Measurements from ENCODE around the gene RBM18.
A peak's percentile ranks its signal among the peaks of the same experiment; 100 is the strongest.

The RBM18 gene

GRCh38 chr9:122264360-122265148 lies at the start of gene RBM18, which contains the start of gene MRRF:
TSS of gene RBM18 (minus strand) at chr9:122264840. CDS start at chr9:122261492, 3,348 bp downstream.
TSS of gene MRRF (plus strand) at chr9:122264882. CDS start at chr9:122270892, 6,010 bp downstream.
- DNase-seq: peak; percentile 86

GRCh38 chr9:122314165-122314564 lies 49.5 kb upstream of the RBM18 start:
- no peak for DNase-seq

- DNase-seq: no peak
These were observed 45.2 kb upstream of the RBM18 start for GRCh38 chr9:122309861-122310260.

GRCh38 chr9:122307925-122308324 lies 43.3 kb upstream of the RBM18 start:
- no peak for DNase-seq

- DNase-seq: no peak
These were observed 42.4 kb upstream of the RBM18 start for GRCh38 chr9:122307061-122307460.

- no peak for DNase-seq
These were observed 37.8 kb upstream of the RBM18 start for GRCh38 chr9:122302237-122303093.

GRCh38 chr9:122297512-122297911 lies 32.9 kb upstream of the RBM18 start:
- no peak for DNase-seq

GRCh38 chr9:122294531-122294930 lies 29.9 kb upstream of the RBM18 start:
- DNase-seq: no peak

GRCh38 chr9:122291458-122291857 lies 26.8 kb upstream of the RBM18 start:
- DNase-seq: no peak

- DNase-seq: no peak
These were observed 22.6 kb upstream of the RBM18 start for GRCh38 chr9:122287214-122287720.

- DNase-seq: no peak
These were observed 22.1 kb upstream of the RBM18 start for GRCh38 chr9:122286764-122287163.

- no peak for DNase-seq
These were observed 16.7 kb upstream of the RBM18 start for GRCh38 chr9:122281368-122281767.

GRCh38 chr9:122277285-122277897 lies 12.8 kb upstream of the RBM18 start:
- DNase-seq: no peak

- no peak for DNase-seq
These were observed 11.5 kb upstream of the RBM18 start for GRCh38 chr9:122276096-122276495.

GRCh38 chr9:122274055-122274454 lies 9.4 kb upstream of the RBM18 start:
- DNase-seq: no peak

- DNase-seq: no peak
These were observed 3.6 kb upstream of the RBM18 start for GRCh38 chr9:122268041-122268814.

- no peak for DNase-seq
These were observed 692 bp upstream of the RBM18 start for GRCh38 chr9:122265149-122265915.

GRCh38 chr9:122263699-122264349 lies 816 bp downstream of the RBM18 start:
- no peak for DNase-seq

GRCh38 chr9:122262073-122262472 lies 2.6 kb downstream of the RBM18 start:
- no peak for DNase-seq

- DNase-seq: no peak
These were observed 3.2 kb downstream of the RBM18 start for GRCh38 chr9:122261469-122261881.

GRCh38 chr9:122258886-122259415 lies 5.7 kb downstream of the RBM18 start:
- DNase-seq: no peak

All from amniotic stem cell (primary cell).